Right lobe of liver (tissue), 4 donors: Measurements from ENCODE around the gene PAF1.

ENCODE experiments used
- CTCF ChIP-seq, 4 donors: fragments of 200-600 bp in 3 of 4; fragments of 450-650 bp in 1 of 4; IDR thresholded peaks; one replicate each; pipeline versions ENCODE4 v1.5.1 to v1.8.0; 2016 to 2022; ENCODE audit warnings: antibody characterized with exemption in 4 of 4, mild to moderate bottlenecking in 2 of 4
- POLR2A ChIP-seq: fragments of 450-650 bp; IDR thresholded peaks from one replicate; pipeline ENCODE4 v1.6.1; 2017; ENCODE audit warnings: antibody characterized with exemption, mild to moderate bottlenecking
- donor health status: DM: no; HTN: no; CAD: no.
- donor health status: DM: no; HTN: no; CAD: no.
- donor health status: DM: no; HTN: yes; CAD: no.

GRCh38 chr19:39408392-39409207 is 17.7 kb upstream of the PAF1 start:
- TF ChIP-seq CTCF (IDR thresholded peaks at IDR 0.05) (no peak), POLR2A (peak; percentile 55)
